Gastrocnemius medialis (tissue), 4 donors: ENCODE measurements around the gene PIAS1. TPM values are rescaled to one million over a fixed set of nuclear protein-coding genes. Genes with fewer than 3 reads are reported as not detected.
A peak's percentile ranks its signal among the peaks of the same experiment; 100 is the strongest.
"Not testable (repeated sequence)": the region's sequence is repeated elsewhere in the genome, so short reads cannot be mapped to it uniquely, and the experiment has no call there.

Experiments used
- ATAC-seq, 2 donors: fragments of 150-250 bp; one replicate each; pipeline ENCODE4 v1.9.1; 2016
- DNase-seq, 2 donors: peaks; one replicate each; pipeline ENCODE4 v3.0.0-alpha.2; 2019
- H3K27ac ChIP-seq, 4 donors: fragments of 200-600 bp; sonication (generic); 1 replicate in 1 of 4; 2 replicates in 3 of 4; pipeline ENCODE4 v1.5.1; 2016 to 2018; ENCODE audit warnings: mild to moderate bottlenecking in 2 of 4, moderate library complexity in 1 of 4
- H3K27me3 ChIP-seq, 3 donors: fragments of 200-600 bp; sonication (generic) in 2 of 3; 1 replicate in 1 of 3; 2 replicates in 2 of 3; pipeline versions ENCODE4 v1.5.1 to v1.6.0; 2016 to 2019; ENCODE audit warnings: mild to moderate bottlenecking in 1 of 3, moderate library complexity in 1 of 3
- H3K36me3 ChIP-seq, 2 donors: fragments of 200-600 bp; sonication (generic) in 1 of 2; one replicate each; pipeline ENCODE4 v1.5.1; 2017 to 2018
- H3K4me1 ChIP-seq, 2 donors: fragments of 200-600 bp; sonication (generic) in 1 of 2; one replicate each; pipeline ENCODE4 v1.5.1; 2016 to 2017; ENCODE audit warnings: mild to moderate bottlenecking in 2 of 2
- H3K4me3 ChIP-seq, 4 donors: fragments of 200-600 bp; sonication (generic) in 3 of 4; 1 replicate in 1 of 4; 2 replicates in 3 of 4; pipeline ENCODE4 v1.5.1; 2016 to 2019; ENCODE audit warnings: mild to moderate bottlenecking in 2 of 4
- H3K9me3 ChIP-seq, 3 donors: fragments of 200-600 bp; sonication (generic) in 2 of 3; 1 replicate in 1 of 3; 2 replicates in 2 of 3; pipeline ENCODE4 v1.5.1; 2016 to 2019
- POLR2A ChIP-seq, 2 donors: fragments of 450-650 bp; IDR thresholded peaks; one replicate each; pipeline ENCODE4 v1.6.1; 2017; ENCODE audit warnings: antibody characterized with exemption in 2 of 2, mild to moderate bottlenecking in 2 of 2, moderate library complexity in 2 of 2
- in situ Hi-C, 4 donors: fragments of 200-750 bp; cut with MboI; loops; one replicate each; pipeline versions ENCODE4 v1.15.0 to v1.8.0; 2017; ENCODE audit warnings: low sequenced_read_pairs in 4 of 4
- intact Hi-C: fragments of 100-400 bp; cut with DNase I; formaldehyde crosslinking; loops from one replicate; pipeline ENCODE4 v1.15.1; 2023; ENCODE audit warnings: low total_unique reads
- total RNA-seq, 4 donors: library from RNA; depleted of rRNA; stranded (reverse); fragments of >200 nt; gene quantifications; one replicate each; pipeline versions ENCODE4 v1.1.0 to v1.2.3, GENCODE V29; 2016
- TF ChIP-seq, protein P1 (sequence below), 5 experiments: fragments of 450-650 bp in 3 of 5; fragments of 200-600 bp in 2 of 5; sonication (generic) in 2 of 5; IDR thresholded peaks in 4 of 5; conservative IDR thresholded peaks in 1 of 5; 1 replicate in 4 of 5; 2 replicates in 1 of 5; pipeline ENCODE4 v1.5.1; 2016 to 2019; ENCODE audit warnings: antibody characterized with exemption in 5 of 5, mild to moderate bottlenecking in 3 of 5, moderate library complexity in 3 of 5

PIAS1 gene
- total RNA-seq, 4 donors from 2014 or later, result 16.4 to 71.9 (median 23.5) TPM

GRCh38 chr15:68200016-68200861, 146.1 kb downstream of the PIAS1 start:
- H3K27me3 ChIP-seq, result no peaks in the 10 kb centered on the region
- H3K36me3 ChIP-seq, result no peaks in the 10 kb centered on the region
- H3K4me3 ChIP-seq, result no peak overlapping the region
- H3K27ac ChIP-seq, result peak overlapping the region in 1 of 4 donors; percentile 33
- TF ChIP-seq POLR2A (IDR thresholded peaks at IDR 0.05), result no peak
- TF ChIP-seq, protein P1, sequence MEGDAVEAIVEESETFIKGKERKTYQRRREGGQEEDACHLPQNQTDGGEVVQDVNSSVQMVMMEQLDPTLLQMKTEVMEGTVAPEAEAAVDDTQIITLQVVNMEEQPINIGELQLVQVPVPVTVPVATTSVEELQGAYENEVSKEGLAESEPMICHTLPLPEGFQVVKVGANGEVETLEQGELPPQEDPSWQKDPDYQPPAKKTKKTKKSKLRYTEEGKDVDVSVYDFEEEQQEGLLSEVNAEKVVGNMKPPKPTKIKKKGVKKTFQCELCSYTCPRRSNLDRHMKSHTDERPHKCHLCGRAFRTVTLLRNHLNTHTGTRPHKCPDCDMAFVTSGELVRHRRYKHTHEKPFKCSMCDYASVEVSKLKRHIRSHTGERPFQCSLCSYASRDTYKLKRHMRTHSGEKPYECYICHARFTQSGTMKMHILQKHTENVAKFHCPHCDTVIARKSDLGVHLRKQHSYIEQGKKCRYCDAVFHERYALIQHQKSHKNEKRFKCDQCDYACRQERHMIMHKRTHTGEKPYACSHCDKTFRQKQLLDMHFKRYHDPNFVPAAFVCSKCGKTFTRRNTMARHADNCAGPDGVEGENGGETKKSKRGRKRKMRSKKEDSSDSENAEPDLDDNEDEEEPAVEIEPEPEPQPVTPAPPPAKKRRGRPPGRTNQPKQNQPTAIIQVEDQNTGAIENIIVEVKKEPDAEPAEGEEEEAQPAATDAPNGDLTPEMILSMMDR (IDR thresholded peaks at IDR 0.05 in 4 of 5, conservative IDR thresholded peaks at IDR 0.05 in 1 of 5), result no peak
- ATAC-seq (no peak), DNase-seq (no peak)
- H3K9me3 ChIP-seq, result no peaks in the 10 kb centered on the region
- intact Hi-C loops (no loop called here), in situ Hi-C loops (no loop called here)
- H3K4me1 ChIP-seq, result peaks cover 18 to 25% of the 10 kb centered on the region in 2 donors

GRCh38 chr15:68201153-68201878, 147.2 kb downstream of the PIAS1 start:
- ATAC-seq (no peak), DNase-seq (no peak)
- in situ Hi-C loops (no loop called here), intact Hi-C loops (no loop called here)
- TF ChIP-seq, protein P1 (IDR thresholded peaks at IDR 0.05 in 4 of 5, conservative IDR thresholded peaks at IDR 0.05 in 1 of 5), result no peak
- TF ChIP-seq POLR2A (IDR thresholded peaks at IDR 0.05), result no peak
- Histone ChIP-seq H3K9me3 (no peaks in the 10 kb centered on the region), H3K4me3 (no peak overlapping the region), H3K36me3 (no peaks in the 10 kb centered on the region), H3K4me1 (peaks cover 29 to 30% of the 10 kb centered on the region in 2 donors), H3K27me3 (no peaks in the 10 kb centered on the region), H3K27ac (no peak overlapping the region)

- no peak for DNase-seq
- H3K4me1 ChIP-seq, result peaks cover 30 to 31% of the 10 kb centered on the region in 2 donors
- H3K4me3 ChIP-seq, result no peak overlapping the region
- in situ Hi-C loops, result no loop called here
- no peaks in the 10 kb centered on the region for H3K27me3 ChIP-seq
- no peak for ATAC-seq
- no peaks in the 10 kb centered on the region for H3K36me3 ChIP-seq
- H3K9me3 ChIP-seq, result no peaks in the 10 kb centered on the region
- TF ChIP-seq, protein P1 (IDR thresholded peaks at IDR 0.05 in 4 of 5, conservative IDR thresholded peaks at IDR 0.05 in 1 of 5), result no peak
- H3K27ac ChIP-seq, result no peak overlapping the region
- intact Hi-C loops, result no loop called here
These were observed 147.8 kb downstream of the PIAS1 start for GRCh38 chr15:68201879-68202261.

- in situ Hi-C loops, ATAC-seq, H3K9me3 ChIP-seq, intact Hi-C loops, H3K27ac ChIP-seq, H3K36me3 ChIP-seq, H3K27me3 ChIP-seq, DNase-seq, H3K4me3 ChIP-seq: not testable (repeated sequence)
- H3K4me1 ChIP-seq, result peaks cover 30 to 31% of the 10 kb centered on the region in 2 donors
These were observed 148.9 kb downstream of the PIAS1 start for GRCh38 chr15:68202994-68203393.

- no peak for TF ChIP-seq POLR2A (IDR thresholded peaks at IDR 0.05)
- TF ChIP-seq, protein P1 (IDR thresholded peaks at IDR 0.05 in 4 of 5, conservative IDR thresholded peaks at IDR 0.05 in 1 of 5), result no peak
- in situ Hi-C loops (no loop called here), intact Hi-C loops (no loop called here)
- no peak for ATAC-seq
- no peaks in the 10 kb centered on the region for H3K27me3 ChIP-seq
- no peak overlapping the region for H3K4me3 ChIP-seq
- H3K4me1 ChIP-seq, result peaks cover 30 to 31% of the 10 kb centered on the region in 2 donors
- no peak for DNase-seq
- no peaks in the 10 kb centered on the region for H3K36me3 ChIP-seq
- H3K9me3 ChIP-seq, result no peaks in the 10 kb centered on the region
- no peak overlapping the region for H3K27ac ChIP-seq
These were observed 149.4 kb downstream of the PIAS1 start for GRCh38 chr15:68203486-68203885.
